Measurements from ENCODE around the gene ABCC6.
"Not testable (repeated sequence)": the region's sequence is repeated elsewhere in the genome, so short reads cannot be mapped to it uniquely, and the experiment has no call there.

Gene ABCC6

GRCh38 chr16:16182918-16183317, 40.4 kb downstream of the ABCC6 start:
- H3K27me3 ChIP-seq (ENCODE audit: insufficient read depth, low read depth, severe bottlenecking), result no peaks in the 10 kb centered on the region
- TF ChIP-seq, protein P1, sequence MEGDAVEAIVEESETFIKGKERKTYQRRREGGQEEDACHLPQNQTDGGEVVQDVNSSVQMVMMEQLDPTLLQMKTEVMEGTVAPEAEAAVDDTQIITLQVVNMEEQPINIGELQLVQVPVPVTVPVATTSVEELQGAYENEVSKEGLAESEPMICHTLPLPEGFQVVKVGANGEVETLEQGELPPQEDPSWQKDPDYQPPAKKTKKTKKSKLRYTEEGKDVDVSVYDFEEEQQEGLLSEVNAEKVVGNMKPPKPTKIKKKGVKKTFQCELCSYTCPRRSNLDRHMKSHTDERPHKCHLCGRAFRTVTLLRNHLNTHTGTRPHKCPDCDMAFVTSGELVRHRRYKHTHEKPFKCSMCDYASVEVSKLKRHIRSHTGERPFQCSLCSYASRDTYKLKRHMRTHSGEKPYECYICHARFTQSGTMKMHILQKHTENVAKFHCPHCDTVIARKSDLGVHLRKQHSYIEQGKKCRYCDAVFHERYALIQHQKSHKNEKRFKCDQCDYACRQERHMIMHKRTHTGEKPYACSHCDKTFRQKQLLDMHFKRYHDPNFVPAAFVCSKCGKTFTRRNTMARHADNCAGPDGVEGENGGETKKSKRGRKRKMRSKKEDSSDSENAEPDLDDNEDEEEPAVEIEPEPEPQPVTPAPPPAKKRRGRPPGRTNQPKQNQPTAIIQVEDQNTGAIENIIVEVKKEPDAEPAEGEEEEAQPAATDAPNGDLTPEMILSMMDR (IDR thresholded peaks at IDR 0.05; ENCODE audit: low read depth, low read length), result no peak
- no peaks in the 10 kb centered on the region for H3K9me3 ChIP-seq (ENCODE audit: severe bottlenecking)
- no peak for DNase-seq
- no peak overlapping the region for H3K4me3 ChIP-seq (ENCODE audit: low read depth, low read length)
- H3K36me3 ChIP-seq, result no peaks in the 10 kb centered on the region; the same call in 1 of the 2 replicates
- no peak overlapping the region for H3K27ac ChIP-seq

DNA sequence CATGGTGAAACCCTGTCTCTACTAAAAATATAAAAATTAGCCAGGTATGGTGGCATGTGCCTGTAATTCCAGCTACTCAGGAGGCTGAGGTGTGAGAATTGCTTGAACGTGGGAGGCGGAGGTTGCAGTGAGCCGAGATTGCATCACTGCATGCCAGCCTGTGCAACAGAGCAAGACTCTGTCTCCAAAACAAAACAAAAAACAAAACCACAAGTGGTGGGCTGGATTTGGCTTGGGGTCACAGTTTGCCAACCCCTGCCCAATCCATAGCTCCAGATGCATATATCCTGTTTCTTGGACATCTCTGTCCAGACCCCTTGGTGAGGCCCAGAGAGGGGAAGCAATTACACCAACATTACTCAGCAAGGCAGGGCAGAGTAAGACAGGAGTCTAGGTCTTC, 41.5 kb downstream of the ABCC6 start:
- not testable (repeated sequence) for DNase-seq; H3K27me3 ChIP-seq (ENCODE audit: insufficient read depth, low read depth, severe bottlenecking); H3K9me3 ChIP-seq (ENCODE audit: severe bottlenecking); H3K36me3 ChIP-seq; H3K4me3 ChIP-seq (ENCODE audit: low read depth, low read length); H3K27ac ChIP-seq

GRCh38 chr16:16178455-16179162, 44.7 kb downstream of the ABCC6 start:
- Histone ChIP-seq H3K4me3 (ENCODE audit: low read depth, low read length) (no peak overlapping the region), H3K9me3 (ENCODE audit: severe bottlenecking) (peaks cover 3% of the 10 kb centered on the region), H3K36me3 (peaks cover 22% of the 10 kb centered on the region), H3K27ac (no peak overlapping the region), H3K27me3 (ENCODE audit: insufficient read depth, low read depth, severe bottlenecking) (no peaks in the 10 kb centered on the region)
- TF ChIP-seq, protein P1 (IDR thresholded peaks at IDR 0.05; ENCODE audit: low read depth, low read length), result no peak
- no peak for DNase-seq

- DNase-seq, result no peak
- TF ChIP-seq, protein P1 (IDR thresholded peaks at IDR 0.05; ENCODE audit: low read depth, low read length), result no peak
- H3K4me3 ChIP-seq (ENCODE audit: low read depth, low read length), result no peak overlapping the region
- no peaks in the 10 kb centered on the region for H3K27me3 ChIP-seq (ENCODE audit: insufficient read depth, low read depth, severe bottlenecking)
- H3K27ac ChIP-seq, result no peak overlapping the region
- peaks cover 26% of the 10 kb centered on the region for H3K36me3 ChIP-seq
- H3K9me3 ChIP-seq (ENCODE audit: severe bottlenecking), result peaks cover 3% of the 10 kb centered on the region
Measured at GRCh38 chr16:16176328-16176727, 47.0 kb downstream of the ABCC6 start.

DNA sequence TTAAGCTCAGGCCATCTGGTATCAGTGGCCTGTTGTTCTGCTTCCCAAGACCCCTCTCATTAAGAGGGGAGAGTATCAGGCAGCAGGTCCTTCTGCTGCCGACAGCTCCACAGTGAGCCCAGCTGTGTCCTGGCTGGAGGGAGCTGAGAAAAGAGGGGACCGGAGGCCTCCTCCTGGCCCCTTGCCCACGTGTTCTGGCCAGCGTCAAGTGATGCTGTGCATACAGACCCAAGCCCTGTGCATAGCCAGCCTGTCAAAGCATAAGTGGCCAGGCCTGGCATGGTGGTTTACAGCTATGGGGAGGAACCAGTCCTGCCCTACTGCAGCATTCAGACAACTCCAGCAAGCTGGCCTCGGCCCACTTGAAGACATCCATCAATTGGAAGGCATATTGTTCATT, 48.0 kb downstream of the ABCC6 start:
- TF ChIP-seq, protein P1 (IDR thresholded peaks at IDR 0.05; ENCODE audit: low read depth, low read length), result no peak
- Histone ChIP-seq H3K27me3 (ENCODE audit: insufficient read depth, low read depth, severe bottlenecking) (no peaks in the 10 kb centered on the region), H3K4me3 (ENCODE audit: low read depth, low read length) (no peak overlapping the region), H3K9me3 (ENCODE audit: severe bottlenecking) (peaks cover 3% of the 10 kb centered on the region), H3K36me3 (peaks cover 27% of the 10 kb centered on the region), H3K27ac (no peak overlapping the region)
- no peak for DNase-seq

- no peak for DNase-seq
- Histone ChIP-seq H3K27me3 (ENCODE audit: insufficient read depth, low read depth, severe bottlenecking) (no peaks in the 10 kb centered on the region), H3K27ac (no peak overlapping the region), H3K36me3 (peaks cover 29% of the 10 kb centered on the region), H3K9me3 (ENCODE audit: severe bottlenecking) (peaks cover 3% of the 10 kb centered on the region), H3K4me3 (ENCODE audit: low read depth, low read length) (no peak overlapping the region)
- TF ChIP-seq, protein P1 (IDR thresholded peaks at IDR 0.05; ENCODE audit: low read depth, low read length), result no peak
Measured at GRCh38 chr16:16172991-16173390, 50.3 kb downstream of the ABCC6 start.
